CD4-positive, alpha-beta T cell (primary cell): ENCODE results near the gene KANSL1. TPM values are rescaled to one million over a fixed set of nuclear protein-coding genes. Genes with fewer than 3 reads are reported as not detected.

Source experiments
- ATAC-seq: fragments of 200-7000 bp; cut with Tn5 transposase; one replicate; pipeline ENCODE4 v1.10.0; 2022; ENCODE audit warnings: mild to moderate bottlenecking; ENCODE audit not compliant: poor library complexity
- CTCF ChIA-PET: fragments of 350-600 bp; sonication (Branson Sonifier 250); formaldehyde crosslinking; loops from one replicate; lab custom pipeline; 2021; ENCODE audit warnings: antibody characterized with exemption, inconsistent platforms; lab: Charles Lee
- POLR2A ChIA-PET: fragments of 350-600 bp; sonication (Branson Sonifier 250); formaldehyde crosslinking; loops from one replicate; lab custom pipeline; 2021; ENCODE audit warnings: antibody characterized with exemption, inconsistent platforms; lab: Charles Lee
- DNase-seq, 14 experiments: peaks; one replicate each; pipeline ENCODE4 v3.0.0-alpha.2; 2013 to 2020; ENCODE audit warnings: mixed read lengths in 2 of 14
- H3K27ac ChIP-seq, 2 donors: one replicate each; pipeline versions ENCODE4 v1.5.1 to v1.7.0; 2013; ENCODE audit warnings: low read length in 2 of 2, low read depth in 1 of 2, mild to moderate bottlenecking in 1 of 2
- H3K27me3 ChIP-seq, 2 experiments: 1 replicate in 1 of 2; 2 replicates in 1 of 2; pipeline versions ENCODE4 v1.6.1 to v1.7.0; 2013; ENCODE audit warnings: low read length in 2 of 2, control low read depth in 1 of 2, mild to moderate bottlenecking in 1 of 2, moderate library complexity in 1 of 2; ENCODE audit not compliant: insufficient read depth in 2 of 2, control insufficient read depth in 1 of 2
- H3K36me3 ChIP-seq: one replicate; pipeline ENCODE4 v1.6.1; 2013; ENCODE audit warnings: low read length, control low read depth; ENCODE audit not compliant: insufficient read depth
- H3K4me1 ChIP-seq: one replicate; pipeline ENCODE4 v1.6.1; 2013; ENCODE audit warnings: low read length, control low read depth; ENCODE audit not compliant: insufficient read depth
- H3K4me3 ChIP-seq: one replicate; pipeline ENCODE4 v1.5.1; 2013; ENCODE audit warnings: mild to moderate bottlenecking, low read length, moderate library complexity
- H3K9me3 ChIP-seq, 2 experiments: 1 replicate in 1 of 2; 2 replicates in 1 of 2; pipeline versions ENCODE4 v1.6.1 to v1.7.0; 2013; ENCODE audit warnings: low read length in 2 of 2, mild to moderate bottlenecking in 2 of 2, control low read depth in 1 of 2, moderate library complexity in 1 of 2; ENCODE audit not compliant: control insufficient read depth in 1 of 2, insufficient read depth in 1 of 2
- H3K27ac Mint-ChIP-seq: one replicate; pipeline ENCODE4 v1.8.0; 2020; ENCODE audit warnings: mixed read lengths
- H3K27me3 Mint-ChIP-seq: one replicate; pipeline ENCODE4 v1.8.0; 2021; ENCODE audit warnings: mixed read lengths
- H3K36me3 Mint-ChIP-seq: one replicate; pipeline ENCODE4 v1.8.0; 2021; ENCODE audit warnings: low read depth, mixed read lengths
- H3K4me1 Mint-ChIP-seq: one replicate; pipeline ENCODE4 v1.8.0; 2021; ENCODE audit warnings: low read depth, mixed read lengths
- H3K4me3 Mint-ChIP-seq: one replicate; pipeline ENCODE4 v1.8.0; 2020; ENCODE audit warnings: mild to moderate bottlenecking, mixed read lengths
- H3K9me3 Mint-ChIP-seq: one replicate; pipeline ENCODE4 v1.8.0; 2020; ENCODE audit warnings: mixed read lengths
- CTCF ChIP-seq: fragments of 200-600 bp; IDR thresholded peaks from one replicate; pipeline ENCODE4 v1.8.0; 2022; ENCODE audit warnings: antibody characterized with exemption, mild to moderate bottlenecking
- intact Hi-C, 2 experiments: fragments of 100-400 bp; cut with DNase I in 1 of 2; cut with micrococcal nuclease in 1 of 2; formaldehyde crosslinking; loops; one replicate each; pipeline versions ENCODE4 v1.15.1 to v1.9.0; 2023 to 2025; cut with DNase I, micrococcal nuclease
- total RNA-seq, 174 experiments: library from RNA in 2 of 174; stranded (reverse) in 2 of 174; gene quantifications; one replicate each; pipeline ENCODE4 v1.2.3 and lab custom pipeline; 2021 to 2026

The KANSL1 gene
- total RNA-seq, 2 experiments from 2014 or later = 122 to 125 TPM

GRCh38 chr17:46109603-46110189 is 83.5 kb downstream of the KANSL1 start:
- ChIA-PET CTCF (interaction anchor here (1.5 to 1.6 kb wide), 3 partner anchors 10 to 83 kb away, joined by 5 to 8 read pairs (median 6); partner anchors contain the start of gene KANSL1), POLR2A (no interaction called here)
- no peak for DNase-seq
- ATAC-seq = no peak
- Mint-ChIP-seq H3K36me3 (peaks cover 4% of the 10 kb centered on the region), H3K9me3 (no peaks in the 10 kb centered on the region), H3K27ac (peak overlapping the region; percentile 57), H3K4me1 (peaks cover 86% of the 10 kb centered on the region), H3K27me3 (no peaks in the 10 kb centered on the region), H3K4me3 (no peak overlapping the region)
- intact Hi-C loops = no loop called here
- Histone ChIP-seq H3K4me1 (peaks cover 28% of the 10 kb centered on the region), H3K27me3 (no peaks in the 10 kb centered on the region), H3K4me3 (no peak overlapping the region), H3K9me3 (no peaks in the 10 kb centered on the region), H3K27ac (no peak overlapping the region), H3K36me3 (no peaks in the 10 kb centered on the region)
- no peak for TF ChIP-seq CTCF

DNA sequence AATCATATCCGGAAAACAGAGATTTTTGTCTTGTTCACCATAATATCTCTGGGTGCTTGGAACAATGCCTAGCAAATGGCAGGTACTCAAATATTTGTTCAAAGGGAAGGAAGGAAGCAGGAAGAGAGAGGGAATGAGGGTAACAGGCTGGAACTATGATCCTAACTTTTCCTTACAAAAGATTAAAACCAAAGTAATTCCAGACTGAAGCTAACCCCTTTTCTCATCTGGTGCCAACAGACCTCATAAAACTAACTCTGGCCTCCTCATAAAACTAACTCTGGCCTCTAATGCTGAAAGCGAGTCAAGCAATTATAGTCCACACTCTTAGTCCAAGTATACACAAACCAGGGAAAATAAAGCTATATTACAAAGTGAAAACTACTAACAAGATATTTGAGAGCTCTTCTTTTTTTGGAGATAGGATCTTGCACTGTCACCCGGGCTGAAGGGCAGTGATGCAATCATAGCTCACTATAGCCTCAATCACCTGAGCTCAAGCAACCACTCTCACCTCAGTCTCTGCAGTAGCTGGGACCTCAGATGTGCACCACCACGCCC is 84.6 kb downstream of the KANSL1 start:
- H3K4me1 Mint-ChIP-seq = peaks cover 86% of the 10 kb centered on the region
- ChIA-PET POLR2A (interaction anchor here (0.9 kb wide), 1 partner anchor 9 kb away, joined by 4 read pairs; no protein-coding TSS in a partner anchor), CTCF (interaction anchor here (1.1 to 1.6 kb wide), 4 partner anchors 9 to 84 kb away, joined by 5 to 8 read pairs (median 6); partner anchors contain the start of gene KANSL1)
- peak; percentile 44 for ATAC-seq
- Histone ChIP-seq H3K27ac (no peak overlapping the region), H3K27me3 (no peaks in the 10 kb centered on the region), H3K9me3 (no peaks in the 10 kb centered on the region), H3K4me3 (no peak overlapping the region), H3K4me1 (peaks cover 31% of the 10 kb centered on the region), H3K36me3 (no peaks in the 10 kb centered on the region)
- intact Hi-C loops = no loop called here
- H3K36me3 Mint-ChIP-seq = no peaks in the 10 kb centered on the region
- no peak for DNase-seq
- TF ChIP-seq CTCF = no peak
- H3K27me3 Mint-ChIP-seq = no peaks in the 10 kb centered on the region
- H3K9me3 Mint-ChIP-seq = no peaks in the 10 kb centered on the region
- peak overlapping the region; percentile 11 for H3K4me3 Mint-ChIP-seq
- peak overlapping the region; percentile 57 for H3K27ac Mint-ChIP-seq

- H3K4me3 Mint-ChIP-seq = no peak overlapping the region
- no peak overlapping the region for H3K4me3 ChIP-seq
- no peaks in the 10 kb centered on the region for H3K27me3 Mint-ChIP-seq
- DNase-seq = no peak
- no peak for TF ChIP-seq CTCF
- no peaks in the 10 kb centered on the region for H3K36me3 ChIP-seq
- no peaks in the 10 kb centered on the region for H3K9me3 Mint-ChIP-seq
- no peaks in the 10 kb centered on the region for H3K9me3 ChIP-seq
- H3K4me1 Mint-ChIP-seq = peaks cover 86% of the 10 kb centered on the region
- no peaks in the 10 kb centered on the region for H3K36me3 Mint-ChIP-seq
- no peaks in the 10 kb centered on the region for H3K27me3 ChIP-seq
- intact Hi-C loops = no loop called here
- ChIA-PET CTCF (interaction anchor here (1.1 to 1.5 kb wide), 3 partner anchors 8 to 79 kb away, joined by 5 to 8 read pairs (median 7); no protein-coding TSS in a partner anchor), POLR2A (no interaction called here)
- no peak overlapping the region for H3K27ac ChIP-seq
- H3K4me1 ChIP-seq = peaks cover 33% of the 10 kb centered on the region
- ATAC-seq = no peak
- H3K27ac Mint-ChIP-seq = peak overlapping the region; percentile 57
Observed at GRCh38 chr17:46108120-46108519, 85.1 kb downstream of the KANSL1 start.
